GM12878 (cell line): Measurements from ENCODE around the gene FHL5. TPM values are rescaled to one million over a fixed set of nuclear protein-coding genes. Genes with fewer than 3 reads are reported as not detected.
A peak's percentile ranks its signal among the peaks of the same experiment; 100 is the strongest.

Experiments used
- CBX3 ChIP-seq: fragments of 200-600 bp; sonication (generic); IDR thresholded peaks from 2 replicates; pipeline ENCODE4 v1.6.1; 2016; ENCODE audit warnings: low read depth, borderline replicate concordance
- PKNOX1 ChIP-seq: fragments of 450-650 bp; IDR thresholded peaks from 2 replicates; pipeline ENCODE4 v1.6.1; 2016; ENCODE audit warnings: mild to moderate bottlenecking
- SMARCA5 ChIP-seq: fragments of 450-650 bp; IDR thresholded peaks from 2 replicates; pipeline ENCODE4 v1.6.1; 2017; ENCODE audit warnings: mild to moderate bottlenecking
- SRF ChIP-seq, 2 experiments: IDR thresholded peaks; 2 replicates each; pipeline ENCODE4 v1.6.1; 2011; ENCODE audit warnings: low read depth in 2 of 2, low read length in 2 of 2, mild to moderate bottlenecking in 1 of 2, moderate library complexity in 1 of 2
- WRNIP1 ChIP-seq: IDR thresholded peaks from 2 replicates; pipeline ENCODE4 v1.6.1; 2011; ENCODE audit warnings: low read depth, low read length, improper control_type of control experiment, borderline replicate concordance
- ZNF687 ChIP-seq: fragments of 450-650 bp; IDR thresholded peaks from 2 replicates; pipeline ENCODE4 v1.6.1; 2017; ENCODE audit warnings: mild to moderate bottlenecking, moderate library complexity
- polyA plus RNA-seq, 11 experiments: library from polyadenylated mRNA; depleted of rRNA in 4 of 11; unstranded in 6 of 11; stranded (reverse) in 5 of 11; fragments of >200 nt; fragmentation: Nextera tagmentation in 4 of 11; fragmentation: Illumina TruSeq in 1 of 11; extraction: Ambion mirVana in 4 of 11; extraction: Trizol in 1 of 11; gene quantifications; 1 replicate in 1 of 11; 2 replicates in 10 of 11; pipeline versions ENCODE4 v1.2.1 to v1.2.3, GENCODE V29; 2011 to 2016; ENCODE audit warnings: inconsistent platforms in 2 of 11, missing spikeins in 2 of 11, low read depth in 1 of 11
- total RNA-seq, 4 experiments: library from RNA; depleted of rRNA in 3 of 4; stranded (reverse); fragments of >200 nt in 3 of 4; fragmentation: Illumina TruSeq in 1 of 4; extraction: Trizol in 1 of 4; gene quantifications; 2 replicates each; pipeline versions ENCODE4 v1.2.1 to v1.2.3, GENCODE V29; 2013 to 2021

FHL5 gene
- total and polyA plus RNA-seq, 10 of the 15 experiments (the other 5 are each of a cell fraction or from before 2014, with no cell fraction given): 0.16 TPM; not detected in 9

- TF ChIP-seq PKNOX1: peak; percentile 95
- TF ChIP-seq WRNIP1: no peak
- TF ChIP-seq SRF (IDR thresholded peaks at IDR 0.05; ENCODE audit: low read depth in 2 of 2, low read length in 2 of 2): peak in 1 of 2 experiments; percentile 37; a peak in 1 of 4 replicates
- peak; percentile 67; the same call in 1 of the 2 replicates for TF ChIP-seq SMARCA5
- TF ChIP-seq ZNF687: no peak; the same call in none of the 2 replicates
- no peak for TF ChIP-seq CBX3
Observed at GRCh38 chr6:96521644-96522464, 41.1 kb upstream of the FHL5 start, which contains the start of gene UFL1 (continued).
